Measurements from ENCODE around the gene SYTL2.
"Not testable (repeated sequence)": the region's sequence is repeated elsewhere in the genome, so short reads cannot be mapped to it uniquely, and the experiment has no call there.

The SYTL2 gene

DNA sequence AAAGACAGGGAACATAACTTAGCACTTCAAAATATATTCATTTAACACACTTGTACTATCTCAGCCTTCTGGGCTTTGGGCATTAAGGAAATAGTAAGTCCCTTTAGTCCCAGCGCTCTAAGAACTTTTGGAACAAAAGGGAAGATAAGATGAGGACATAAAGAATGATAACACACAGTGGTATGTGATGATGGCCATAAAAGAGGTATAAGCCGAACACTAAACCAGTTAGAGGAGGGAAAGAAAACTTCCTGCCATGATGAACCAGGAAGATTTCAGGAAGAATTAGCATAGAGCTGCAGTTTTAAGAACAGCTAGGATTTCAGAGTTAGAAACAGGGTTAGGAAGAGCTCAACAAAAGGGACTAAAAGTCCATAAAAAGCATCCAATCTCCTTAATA, 11.8 kb downstream of the SYTL2 start:
- in situ Hi-C loops (cut with MboI; ENCODE audit: low sequenced_read_pairs) = no loop called here

DNA sequence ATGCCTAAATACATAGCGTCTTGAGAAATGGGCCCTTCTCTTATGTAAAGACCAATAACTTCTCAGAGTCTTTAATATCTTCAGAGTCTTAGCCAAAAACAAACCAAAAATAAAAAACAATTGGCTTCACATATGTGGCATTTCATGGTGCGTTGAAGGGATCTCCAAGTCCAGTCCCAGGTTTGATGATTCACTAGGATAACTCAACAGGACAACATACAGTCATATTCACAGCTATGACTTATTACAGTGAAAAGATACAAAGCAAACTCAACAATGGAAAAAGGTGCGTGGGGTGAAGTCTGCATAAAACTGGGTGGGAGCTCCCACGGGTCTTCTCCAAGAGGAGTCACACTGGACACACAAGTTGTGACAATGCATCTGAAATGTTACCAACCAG, 12.6 kb downstream of the SYTL2 start:
- in situ Hi-C loops (cut with MboI; ENCODE audit: low sequenced_read_pairs) = no loop called here

DNA sequence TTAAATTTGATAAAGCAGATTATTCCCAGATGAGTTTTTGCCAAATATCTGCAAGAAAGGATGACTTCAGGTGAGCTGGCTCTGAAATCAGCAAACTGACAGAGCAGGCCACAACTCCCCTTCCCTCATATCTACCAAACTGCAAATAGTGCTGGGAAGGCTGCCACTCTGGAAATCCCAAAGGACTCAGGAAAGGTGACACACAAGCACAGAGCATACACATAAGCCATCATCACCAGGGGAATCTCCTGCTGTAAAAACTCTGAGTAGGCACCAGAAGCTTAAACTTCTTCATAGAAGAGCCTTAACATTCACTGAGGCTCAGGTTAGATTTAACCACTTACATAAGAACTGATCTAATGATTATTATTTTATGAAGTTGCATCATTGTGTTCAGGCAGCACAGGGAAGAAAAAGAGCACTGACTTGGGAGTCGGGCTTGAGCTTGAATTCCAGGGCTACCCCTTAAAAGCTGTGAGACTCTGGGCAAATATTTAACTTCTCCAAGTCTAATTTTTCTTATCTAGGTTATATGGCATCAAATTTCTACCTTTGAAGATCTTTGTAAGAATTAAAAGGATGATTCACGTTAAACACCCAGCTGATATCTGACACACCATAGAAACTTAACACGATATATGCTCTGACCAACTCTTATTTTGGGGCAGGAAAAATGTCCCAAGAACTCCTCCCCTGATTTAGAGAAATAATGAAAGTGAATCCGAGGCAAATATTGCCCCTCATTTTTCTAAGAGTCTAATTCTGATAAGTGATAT, 15.0 kb downstream of the SYTL2 start:
- in situ Hi-C loops (cut with MboI; ENCODE audit: low sequenced_read_pairs) = no loop called here

DNA sequence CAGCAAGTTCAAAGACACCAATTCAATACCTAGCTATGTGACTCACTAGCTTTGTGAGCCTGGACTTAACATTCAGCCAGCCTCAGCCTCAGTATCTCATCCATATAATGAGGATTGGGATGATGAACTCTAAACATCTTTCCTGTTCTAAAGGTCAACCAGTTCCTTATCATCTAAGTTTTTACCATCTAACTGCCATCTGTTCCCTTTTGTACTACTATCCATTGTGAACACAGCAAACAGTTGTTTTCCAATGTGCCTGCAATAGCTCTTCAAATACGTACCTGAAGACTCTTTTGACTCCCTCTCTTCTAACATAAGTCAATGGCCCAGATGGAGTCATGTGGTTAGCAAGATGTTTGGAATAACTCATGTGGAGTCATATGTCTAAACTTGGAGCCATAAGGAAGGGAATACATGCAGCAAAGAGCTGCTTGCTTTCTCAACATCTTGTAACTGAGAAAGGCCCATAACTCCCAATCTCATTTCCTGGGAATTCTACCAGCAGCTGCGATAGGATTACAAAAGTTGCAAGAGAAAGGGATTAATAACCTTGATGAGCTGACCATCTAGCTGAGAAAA, 19.4 kb downstream of the SYTL2 start:
- in situ Hi-C loops (cut with MboI; ENCODE audit: low sequenced_read_pairs) = no loop called here

DNA sequence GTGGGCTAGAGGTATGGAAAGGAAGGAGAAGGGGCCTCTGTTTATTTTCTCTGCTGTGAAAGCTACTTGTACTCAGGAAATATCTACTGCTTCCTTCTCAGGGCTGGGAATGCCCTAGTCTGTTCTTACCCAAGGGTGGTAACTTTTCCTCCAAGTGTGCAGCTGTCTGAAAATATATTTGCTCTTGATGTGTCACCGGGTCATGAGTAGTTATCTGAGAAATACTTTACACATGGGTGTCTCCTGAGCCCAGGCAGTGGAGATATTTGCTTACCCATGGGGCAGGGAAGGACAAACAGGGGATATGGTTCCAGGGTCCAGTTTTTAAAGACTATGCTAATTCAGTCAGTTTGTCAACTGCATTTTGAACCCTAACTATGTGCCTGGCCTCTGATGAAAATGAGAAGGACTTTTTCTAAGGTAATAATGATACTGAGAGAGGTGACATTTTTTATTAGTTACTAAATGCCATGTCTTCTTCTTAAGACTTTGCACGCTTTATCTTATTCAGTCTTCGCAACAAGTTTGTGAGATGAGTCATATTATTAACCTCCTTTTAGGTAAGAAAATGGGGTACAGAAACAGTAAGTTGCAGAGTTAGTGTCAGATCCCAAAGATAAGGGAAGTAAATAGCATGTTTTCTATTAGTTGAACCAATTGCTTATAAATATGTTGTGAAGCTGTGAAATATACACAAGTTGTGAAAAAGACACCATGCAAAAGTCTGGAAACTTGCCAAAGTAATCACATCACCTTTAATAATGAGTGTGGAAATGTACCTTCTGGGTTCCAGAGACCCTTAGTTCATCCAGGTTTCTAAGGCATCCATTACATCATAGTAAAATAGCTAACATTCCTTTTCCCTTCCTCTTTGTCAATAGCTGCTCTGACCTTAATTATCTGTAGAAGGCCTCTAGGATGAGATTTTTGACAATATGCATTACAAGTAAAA, 22.9 kb downstream of the SYTL2 start:
- in situ Hi-C loops (cut with MboI; ENCODE audit: low sequenced_read_pairs) = no loop called here

DNA sequence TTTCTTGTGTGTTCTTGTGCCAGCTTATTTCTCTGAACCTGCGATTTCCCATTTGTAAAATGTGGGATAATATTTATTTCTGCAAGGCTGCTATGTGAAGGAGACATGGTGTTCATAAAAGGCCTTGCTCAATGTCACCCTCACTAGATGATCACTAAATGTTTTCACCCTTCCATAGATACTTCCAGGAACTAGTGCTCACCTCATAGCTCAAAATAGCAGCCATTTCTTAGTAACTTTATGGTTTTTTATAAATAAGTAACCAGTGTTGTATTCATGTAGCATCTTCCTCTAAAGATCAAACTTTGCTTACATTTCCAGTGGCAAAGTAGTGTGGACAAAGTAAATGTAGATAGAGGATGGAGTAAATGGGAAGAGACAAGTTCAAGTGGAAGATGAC, 23.8 kb downstream of the SYTL2 start:
- in situ Hi-C loops (cut with MboI; ENCODE audit: low sequenced_read_pairs) = no loop called here

DNA sequence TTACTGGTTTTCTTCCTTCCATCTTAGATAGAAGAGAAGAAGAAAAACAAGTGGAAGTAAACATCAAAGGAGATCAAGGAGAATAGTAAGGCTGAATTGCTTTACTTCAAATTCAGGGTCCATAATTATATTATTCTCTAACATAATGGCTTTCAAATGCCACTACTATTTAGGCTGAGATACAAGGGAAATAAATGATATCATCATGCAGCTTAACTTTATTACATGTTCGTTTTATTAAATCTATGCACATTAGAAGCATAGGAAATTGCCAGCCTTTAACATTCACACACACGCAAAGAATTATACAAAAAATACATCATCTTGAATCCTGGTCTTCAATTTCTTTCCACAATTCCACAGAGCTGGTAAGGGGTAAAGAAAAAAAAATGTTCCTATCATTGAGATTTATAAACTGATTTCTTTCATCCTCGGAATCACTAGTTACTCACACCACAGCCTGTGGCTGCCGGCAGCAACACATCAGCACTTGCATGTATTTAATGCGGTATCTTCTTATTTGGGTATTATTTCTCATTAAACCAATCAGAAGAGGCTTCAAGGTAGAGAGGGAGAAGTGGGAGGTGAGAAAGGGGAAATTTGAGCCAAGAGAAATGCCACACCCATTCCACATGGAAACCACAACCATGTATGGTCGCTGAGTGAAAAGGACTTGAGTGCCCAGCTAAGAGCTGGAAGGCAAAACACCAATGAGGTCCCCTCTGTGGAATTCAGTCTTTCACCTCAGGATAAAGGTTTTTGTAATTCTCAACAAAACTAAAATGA, 26.3 kb downstream of the SYTL2 start:
- in situ Hi-C loops (cut with MboI; ENCODE audit: low sequenced_read_pairs) = no loop called here

DNA sequence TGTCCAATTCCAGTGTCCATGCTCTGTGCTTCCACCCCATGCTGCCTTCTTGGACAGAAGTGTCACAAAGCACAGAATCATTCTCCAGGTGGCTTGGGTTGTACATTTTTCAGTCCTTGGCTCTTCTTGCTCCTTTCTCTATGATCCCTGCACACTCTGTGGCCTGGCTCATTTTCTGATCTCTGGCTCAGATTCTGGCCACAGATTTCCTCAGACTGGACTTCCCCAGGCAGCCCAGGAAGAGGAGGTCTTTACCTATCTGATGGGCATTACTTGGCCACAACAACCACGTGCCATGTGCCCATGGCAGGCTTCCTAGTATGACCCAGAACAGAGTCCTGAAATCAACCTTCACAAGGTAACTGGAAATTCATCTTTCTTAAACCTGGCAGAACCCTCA, 27.2 kb downstream of the SYTL2 start:
- in situ Hi-C loops (cut with MboI; ENCODE audit: low sequenced_read_pairs) = no loop called here

DNA sequence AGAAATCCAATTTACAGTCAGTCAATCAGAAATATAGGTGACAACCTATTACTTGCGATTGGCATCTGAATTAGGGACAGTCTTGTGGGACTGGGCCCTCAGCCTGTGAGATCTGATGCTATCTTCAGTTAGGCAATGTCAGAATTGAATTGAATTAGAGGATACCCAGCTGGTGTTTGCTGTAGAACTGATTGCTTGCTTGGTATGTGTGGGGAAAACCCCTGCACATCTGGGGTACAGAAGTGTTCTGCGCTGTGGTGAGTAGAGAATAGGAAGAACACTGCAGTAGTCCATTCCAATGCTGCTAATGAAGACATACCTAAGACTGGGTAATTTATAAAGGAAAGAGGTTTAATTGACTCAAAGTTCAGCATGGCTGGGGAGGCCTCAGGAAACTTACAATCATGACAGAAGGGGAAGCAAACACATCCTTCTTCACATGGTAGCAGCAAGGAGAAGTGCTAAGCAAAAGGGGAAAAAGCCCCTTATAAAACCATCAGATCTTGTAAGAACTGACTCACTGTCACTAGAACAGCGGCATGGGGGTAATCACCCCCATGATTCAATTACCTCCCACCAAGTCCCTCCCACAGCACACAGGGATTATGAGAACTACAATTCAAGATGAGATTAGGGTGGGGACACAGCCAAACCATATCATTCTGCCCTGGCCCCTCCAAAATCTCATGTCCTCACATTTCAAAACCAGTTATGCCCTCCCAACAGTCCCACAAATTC, 30.0 kb downstream of the SYTL2 start:
- in situ Hi-C loops (cut with MboI; ENCODE audit: low sequenced_read_pairs) = not testable (repeated sequence)

DNA sequence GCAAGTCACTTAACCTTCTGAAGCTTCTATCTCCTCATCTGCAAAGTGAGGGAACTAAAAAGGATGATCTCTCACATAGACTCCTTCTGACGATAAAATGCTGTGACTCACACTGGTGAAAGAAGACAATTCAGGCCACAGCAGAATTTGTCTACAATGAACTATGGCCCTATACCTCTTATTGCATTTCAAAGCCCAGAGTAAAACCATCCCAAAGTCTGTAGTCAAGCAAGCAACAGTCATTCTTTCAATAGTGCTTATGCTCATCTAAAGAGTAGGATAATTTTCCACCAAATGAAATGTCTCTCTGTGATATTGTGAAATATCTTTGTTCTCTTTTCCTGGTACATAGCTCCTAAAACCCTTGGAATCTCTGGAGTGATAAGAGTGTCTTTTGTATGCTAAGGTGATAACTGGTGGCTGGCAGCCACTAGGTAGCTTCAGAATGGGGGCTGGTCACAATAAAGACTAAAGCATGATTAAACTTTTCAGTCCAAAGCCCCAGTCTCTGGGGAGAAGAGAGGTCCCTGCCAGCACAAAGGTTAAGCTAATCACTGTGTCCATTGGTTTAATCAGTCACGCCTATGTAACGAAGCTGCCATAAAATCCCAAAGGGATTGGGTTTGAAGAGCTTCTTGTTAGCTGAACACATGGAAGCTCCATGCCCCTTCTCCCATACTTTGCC, 30.8 kb downstream of the SYTL2 start:
- in situ Hi-C loops (cut with MboI; ENCODE audit: low sequenced_read_pairs) = no loop called here

DNA sequence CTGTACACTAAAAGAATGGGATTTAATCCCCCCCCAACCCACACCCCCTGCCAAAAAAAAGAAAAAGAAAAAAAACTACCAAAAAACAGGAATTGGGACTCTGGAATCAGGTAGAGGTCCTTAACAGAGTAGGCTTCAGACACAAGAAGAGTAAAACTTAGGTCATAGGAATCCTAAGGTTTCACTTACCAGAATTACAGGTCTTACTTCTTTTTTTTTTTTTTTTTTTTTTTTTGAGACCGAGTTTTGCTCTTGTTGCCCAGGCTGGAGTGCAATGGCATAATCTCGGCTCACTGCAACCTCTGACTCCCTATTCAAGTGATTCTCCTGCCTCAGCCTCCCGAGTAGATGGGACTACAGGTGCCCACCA, 33.4 kb downstream of the SYTL2 start:
- in situ Hi-C loops (cut with MboI; ENCODE audit: low sequenced_read_pairs) = not testable (repeated sequence)

DNA sequence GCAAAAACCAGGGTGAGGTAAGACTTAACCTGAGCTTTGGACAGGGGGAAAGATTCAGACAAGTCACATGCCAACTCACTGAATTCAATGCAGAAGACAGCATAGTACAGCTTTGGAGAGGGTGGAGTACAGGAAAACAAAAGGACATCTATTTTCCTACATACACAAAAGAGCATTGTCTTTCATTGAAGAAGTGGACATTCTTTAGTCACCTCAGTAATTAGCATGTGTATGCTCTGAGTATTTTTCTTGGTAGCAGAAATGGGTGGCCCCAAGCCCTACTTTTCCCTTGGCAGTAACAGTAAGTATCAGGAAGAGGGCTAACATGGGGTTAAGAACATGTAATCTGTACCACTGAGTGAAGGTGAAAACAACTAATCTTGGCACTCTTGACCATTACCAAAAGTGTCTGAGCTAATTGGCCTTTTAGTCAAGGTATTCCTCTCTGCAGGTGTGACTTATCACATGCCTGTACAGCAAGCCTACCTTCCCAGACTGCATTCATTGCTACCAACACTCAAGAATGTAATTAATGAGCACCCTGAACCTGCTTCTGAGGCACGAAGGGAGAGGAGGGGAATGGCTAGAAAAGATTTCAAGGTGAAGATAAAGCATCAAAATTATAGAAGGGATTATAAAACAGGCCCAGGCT, 33.9 kb downstream of the SYTL2 start:
- in situ Hi-C loops (cut with MboI; ENCODE audit: low sequenced_read_pairs) = no loop called here

DNA sequence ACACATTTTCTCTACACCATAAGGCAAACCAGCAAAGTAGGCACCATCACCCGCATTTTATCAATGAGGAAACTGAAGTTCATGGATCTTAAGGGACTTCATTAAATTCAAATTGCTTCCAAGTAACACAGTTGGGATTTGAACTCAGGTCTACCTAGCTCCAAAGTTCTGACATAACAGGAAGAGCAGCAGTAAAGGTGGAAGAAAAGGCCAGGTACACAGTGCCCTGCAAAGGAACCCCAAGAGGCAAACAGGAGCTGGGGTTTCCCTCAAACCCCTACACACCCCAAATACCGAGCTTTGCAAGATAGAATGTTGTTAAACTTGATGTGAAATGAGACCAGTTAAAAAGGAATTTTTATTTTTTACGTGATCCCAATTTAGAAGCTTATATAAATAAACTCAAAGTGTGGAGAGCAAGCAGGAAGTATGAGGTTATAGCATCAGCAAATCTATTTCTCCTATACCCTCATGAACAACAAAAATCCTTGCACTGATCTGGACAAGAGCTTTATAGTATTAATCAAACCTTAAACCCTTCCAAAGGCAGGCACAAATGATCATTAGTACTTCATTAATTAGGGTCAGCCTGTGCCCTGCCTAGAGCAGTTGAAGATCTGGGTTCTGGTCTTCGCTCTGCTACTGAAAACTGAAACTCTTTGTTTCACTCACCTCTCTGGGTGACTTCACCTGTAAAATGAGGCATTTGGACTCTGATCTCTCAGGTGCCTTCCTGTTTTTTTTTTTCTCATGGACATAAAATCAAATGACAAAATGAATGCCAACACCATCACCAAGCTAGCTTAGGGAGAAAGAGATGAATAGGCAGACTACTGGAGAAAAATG, 36.5 kb downstream of the SYTL2 start:
- in situ Hi-C loops (cut with MboI; ENCODE audit: low sequenced_read_pairs) = no loop called here

DNA sequence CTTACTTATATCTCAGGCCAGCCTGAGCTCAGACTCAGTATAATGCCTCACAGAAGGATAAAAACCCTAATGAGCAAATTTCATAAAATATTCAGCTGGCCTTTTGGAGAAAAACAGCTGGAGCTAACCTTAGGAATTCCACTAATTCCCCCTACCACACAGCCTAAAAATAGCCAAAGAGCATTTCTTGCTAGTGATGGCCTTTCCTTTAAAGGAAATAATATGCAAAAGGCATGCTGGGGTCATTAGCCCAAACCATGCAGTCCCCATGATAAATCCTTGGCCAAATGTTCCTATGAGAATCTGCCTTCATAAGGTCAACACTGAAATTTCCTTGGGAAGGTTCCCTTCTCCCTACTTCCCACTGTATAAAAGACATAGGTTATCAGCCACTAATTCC, 38.2 kb downstream of the SYTL2 start:
- in situ Hi-C loops (cut with MboI; ENCODE audit: low sequenced_read_pairs) = no loop called here

DNA sequence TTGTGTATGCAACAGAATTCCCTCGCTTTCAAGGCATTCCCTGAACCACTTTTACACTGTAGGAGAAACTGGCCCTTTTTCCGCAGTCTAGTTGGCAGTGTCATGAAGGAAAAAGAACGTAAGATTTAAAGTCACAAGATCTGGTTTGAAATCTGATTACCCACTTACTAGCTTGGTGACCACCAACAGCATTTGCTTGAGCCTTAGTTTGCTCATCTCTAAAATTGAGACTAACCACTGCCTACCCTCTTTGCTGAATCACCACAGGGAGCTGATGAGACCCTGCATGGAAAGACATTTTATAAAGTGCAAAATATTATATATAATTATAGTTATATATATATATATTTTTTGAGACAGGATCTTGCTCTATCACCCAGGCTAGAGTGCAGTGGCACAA, 39.4 kb downstream of the SYTL2 start:
- in situ Hi-C loops (cut with MboI; ENCODE audit: low sequenced_read_pairs) = no loop called here

DNA sequence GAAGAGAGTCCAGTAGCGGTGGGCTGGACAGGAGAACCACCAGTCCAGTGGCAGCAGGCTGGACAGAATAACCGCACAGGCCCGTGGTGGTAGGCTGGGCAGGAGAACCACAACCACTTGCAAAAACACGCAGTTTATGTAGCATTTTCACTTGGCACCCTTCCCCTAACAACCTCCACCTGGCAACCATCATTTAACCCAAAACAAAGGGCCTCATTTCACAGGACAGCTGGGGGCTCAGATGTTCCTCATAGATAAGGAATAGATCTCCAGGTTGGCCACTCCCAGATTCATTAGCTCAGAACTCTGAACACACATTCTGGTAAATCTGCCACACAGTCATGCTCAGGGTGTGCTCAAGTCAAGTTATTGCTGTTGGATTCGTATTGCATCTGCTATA, 41.2 kb downstream of the SYTL2 start:
- in situ Hi-C loops (cut with MboI; ENCODE audit: low sequenced_read_pairs) = no loop called here

DNA sequence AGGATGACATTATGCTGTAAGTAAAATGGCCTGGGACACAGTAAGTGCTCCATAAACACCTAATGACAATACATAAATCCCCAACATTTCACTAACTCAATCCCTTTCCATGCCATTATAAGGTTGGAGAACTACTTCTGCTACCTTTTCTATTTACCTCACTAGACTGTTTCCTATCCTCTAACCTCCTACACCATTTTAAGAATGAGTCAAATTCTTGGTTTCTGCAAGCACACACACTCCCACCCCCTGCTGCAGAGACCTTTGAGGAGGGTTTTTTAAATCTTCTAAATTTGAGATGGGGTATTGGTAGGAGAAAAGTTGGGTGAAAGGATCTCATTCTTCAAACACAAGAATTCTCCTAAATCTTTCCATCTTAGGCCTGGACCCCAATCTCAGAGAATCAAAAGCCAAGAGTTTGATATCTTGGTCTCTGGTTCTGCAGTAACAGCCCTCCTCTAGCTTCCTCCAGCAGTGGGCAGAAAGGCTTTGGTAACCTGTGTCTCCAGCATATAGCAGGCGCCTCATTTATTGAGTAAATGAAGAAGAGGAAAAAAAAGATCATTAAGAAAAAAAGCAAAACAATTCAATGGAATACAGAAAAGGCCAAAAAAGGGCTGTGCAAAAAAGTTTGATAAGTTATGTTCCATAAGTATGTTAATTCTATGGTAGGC, 42.3 kb downstream of the SYTL2 start:
- in situ Hi-C loops (cut with MboI; ENCODE audit: low sequenced_read_pairs) = no loop called here

All from HL-60/S4 (cell line).